ENCODE measurements around the gene VWA2. TPM values are rescaled to one million over a fixed set of nuclear protein-coding genes. Genes with fewer than 3 reads are reported as not detected.

Gene VWA2
- total and polyA plus RNA-seq, 2 donors (not counting 1 experiment from before 2014, with no cell fraction given): not detected

GRCh38 chr10:114304571-114305421 lies 65.7 kb downstream of the VWA2 start:
- Histone ChIP-seq H3K9ac (ENCODE audit: low read length) (peak overlapping the region; percentile 86), H3K36me3 (replicated peaks in 1 of 2; ENCODE audit: control extremely low read depth in 1 of 2, control insufficient read depth in 1 of 2, extremely low read depth in 1 of 2, insufficient read depth in 2 of 2, low read length in 1 of 2) (peaks cover 0 to 7% of the 10 kb centered on the region in 2 experiments), H3K9me3 (ENCODE audit: control extremely low read depth in 1 of 3, control insufficient read depth in 2 of 3, insufficient read depth in 1 of 3, low read length in 2 of 3) (no peaks in the 10 kb centered on the region), H4K20me1 (ENCODE audit: control insufficient read depth, insufficient read depth, low read length, poor library complexity, severe bottlenecking) (no peaks in the 10 kb centered on the region), H3K4me1 (ENCODE audit: control insufficient read depth in 2 of 2, insufficient read depth in 2 of 2, low read length in 2 of 2) (peaks cover 0 to 10% of the 10 kb centered on the region in 2 donors), H3K79me2 (ENCODE audit: control insufficient read depth, insufficient read depth, low read length) (no peaks in the 10 kb centered on the region), H3K27ac (ENCODE audit: low read length in 2 of 2) (peak overlapping the region; percentile 5 to 53), H3K27me3 (replicated peaks in 1 of 4; ENCODE audit: control extremely low read depth in 1 of 4, control insufficient read depth in 3 of 4, insufficient read depth in 4 of 4, low read length in 3 of 4) (no peaks in the 10 kb centered on the region), H3K4me2 (replicated peaks; ENCODE audit: low read depth, low read length, poor library complexity, severe bottlenecking) (peak overlapping the region; percentile 97), H2AFZ (ENCODE audit: insufficient read depth, low read depth, low read length, poor library complexity, severe bottlenecking) (peak overlapping the region; percentile 99), H3K4me3 (ENCODE audit: control extremely low read depth in 1 of 5, extremely low read depth in 1 of 5, insufficient read depth in 1 of 5, low read depth in 2 of 5, low read length in 4 of 5) (peak overlapping the region; percentile 65 to 86 (median 76))
- TF ChIP-seq EZH2 (IDR thresholded peaks at IDR 0.05; ENCODE audit: borderline replicate concordance, insufficient read depth, low read depth, low read length, poor library complexity, severe bottlenecking) (no peak), CTCF (IDR thresholded peaks at IDR 0.05) (no peak)
- intact Hi-C loops (cut with micrococcal nuclease): loop anchor here (1.0 to 10.0 kb wide), 7 partner anchors 130 to 505 kb away; partner anchors contain the start of gene CCDC186
- DNase-seq (peak; percentile 83), ATAC-seq (ENCODE audit: low read depth) (peak; percentile 83)
- no peaks in the 10 kb centered on the region for H3K9me3 Mint-ChIP-seq (ENCODE audit: insufficient read depth)
- peaks cover 13% of the 10 kb centered on the region for H3K4me1 Mint-ChIP-seq
- H3K27me3 Mint-ChIP-seq: no peaks in the 10 kb centered on the region
- ChIA-PET POLR2A (interaction anchor here (0.8 to 1.2 kb wide), 2 partner anchors 130 to 222 kb away, joined by 3 to 6 read pairs; partner anchors contain the start of gene CCDC186), CTCF (interaction anchor here (0.7 to 2.7 kb wide), 43 partner anchors 11 to 826 kb away, joined by 3 to 82 read pairs (median 4); partner anchors contain the start of genes CASP7, CCDC186, FHIP2A and TRUB1)
- peak overlapping the region; percentile 75 for H3K27ac Mint-ChIP-seq
- H3K4me3 Mint-ChIP-seq: peak overlapping the region; percentile 91
- 19% methylated on average over 32 of the region's 41 CpGs for WGBS (ENCODE audit: insufficient coverage)

Data from B cell (primary cell).